ENCODE results near the gene EMILIN1.

EMILIN1 gene

GRCh38 chr2:27081984-27082772, 3.8 kb downstream of the EMILIN1 start:
- DNase-seq, result no peak

DNA sequence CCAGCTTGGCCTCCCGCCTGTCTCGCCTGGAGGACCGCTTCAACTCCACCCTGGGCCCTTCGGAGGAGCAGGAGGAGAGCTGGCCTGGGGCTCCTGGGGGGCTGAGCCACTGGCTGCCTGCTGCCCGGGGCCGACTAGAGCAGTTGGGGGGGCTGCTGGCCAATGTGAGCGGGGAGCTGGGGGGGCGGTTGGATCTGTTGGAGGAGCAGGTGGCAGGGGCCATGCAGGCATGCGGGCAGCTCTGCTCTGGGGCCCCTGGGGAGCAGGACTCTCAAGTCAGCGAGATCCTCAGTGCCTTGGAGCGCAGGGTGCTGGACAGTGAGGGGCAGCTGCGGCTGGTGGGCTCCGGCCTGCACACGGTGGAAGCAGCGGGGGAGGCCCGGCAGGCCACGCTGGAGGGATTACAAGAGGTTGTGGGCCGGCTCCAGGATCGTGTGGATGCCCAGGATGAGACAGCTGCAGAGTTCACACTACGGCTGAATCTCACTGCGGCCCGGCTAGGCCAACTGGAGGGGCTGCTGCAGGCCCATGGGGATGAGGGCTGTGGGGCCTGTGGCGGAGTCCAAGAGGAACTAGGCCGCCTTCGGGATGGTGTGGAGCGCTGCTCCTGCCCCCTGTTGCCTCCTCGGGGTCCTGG, 4.5 kb downstream of the EMILIN1 start:
- no peak for DNase-seq

DNA sequence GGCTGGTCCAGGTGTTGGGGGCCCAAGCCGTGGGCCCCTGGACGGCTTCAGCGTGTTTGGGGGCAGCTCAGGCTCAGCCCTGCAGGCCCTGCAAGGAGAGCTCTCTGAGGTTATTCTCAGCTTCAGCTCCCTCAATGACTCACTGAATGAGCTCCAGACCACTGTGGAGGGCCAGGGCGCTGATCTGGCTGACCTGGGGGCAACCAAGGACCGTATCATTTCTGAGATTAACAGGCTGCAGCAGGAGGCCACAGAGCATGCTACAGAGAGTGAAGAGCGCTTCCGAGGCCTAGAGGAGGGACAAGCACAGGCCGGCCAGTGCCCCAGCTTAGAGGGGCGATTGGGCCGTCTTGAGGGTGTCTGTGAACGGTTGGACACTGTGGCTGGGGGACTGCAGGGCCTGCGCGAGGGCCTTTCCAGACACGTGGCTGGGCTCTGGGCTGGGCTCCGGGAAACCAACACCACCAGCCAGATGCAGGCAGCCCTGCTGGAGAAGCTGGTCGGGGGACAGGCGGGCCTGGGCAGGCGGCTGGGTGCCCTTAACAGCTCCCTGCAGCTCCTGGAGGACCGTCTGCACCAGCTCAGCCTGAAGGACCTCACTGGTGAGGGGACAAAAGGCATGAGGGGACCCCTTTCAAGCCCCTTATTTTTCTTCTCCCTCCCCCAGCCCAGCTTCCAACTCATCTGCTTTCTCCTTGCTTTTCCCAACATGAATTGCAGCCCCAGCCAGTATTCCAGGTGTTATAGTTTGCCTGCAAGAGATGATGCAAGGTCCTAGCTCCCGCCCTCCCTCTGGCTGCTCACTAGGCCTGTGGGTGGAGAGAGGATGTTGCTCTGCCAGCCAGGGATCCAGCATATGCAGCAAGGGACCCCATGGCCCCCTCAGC, 5.2 kb downstream of the EMILIN1 start:
- no peak for DNase-seq

GRCh38 chr2:27084297-27085061, 6.1 kb downstream of the EMILIN1 start:
- no peak for DNase-seq

DNA sequence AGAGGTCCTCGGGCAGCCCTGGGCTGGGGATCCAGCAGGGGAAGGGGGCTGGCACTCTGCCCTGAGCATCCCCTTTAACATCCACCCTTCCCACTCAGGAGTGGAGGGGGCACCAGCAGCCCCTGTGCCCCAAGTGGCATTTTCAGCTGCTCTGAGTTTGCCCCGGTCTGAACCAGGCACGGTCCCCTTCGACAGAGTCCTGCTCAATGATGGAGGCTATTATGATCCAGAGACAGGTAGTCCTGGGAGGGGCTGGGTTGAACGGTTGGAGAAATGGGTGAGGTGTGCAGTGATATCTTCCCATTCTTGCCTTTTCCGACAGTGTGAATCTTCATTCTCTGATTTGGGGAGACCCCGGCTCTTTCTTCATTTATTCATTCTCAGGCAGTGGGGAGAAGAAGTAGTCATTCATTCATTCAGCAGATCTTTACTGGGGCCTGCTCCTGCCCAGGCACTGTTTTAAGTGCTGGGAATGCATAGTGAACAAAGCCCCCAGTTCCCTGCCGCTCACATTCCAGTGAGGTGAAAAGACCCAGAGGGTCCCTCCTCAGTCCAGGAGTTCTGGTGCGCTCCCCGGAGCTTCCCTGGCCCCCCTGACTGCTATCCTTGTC, 6.8 kb downstream of the EMILIN1 start:
- DNase-seq, result no peak

- DNase-seq, result no peak
These were observed 7.3 kb downstream of the EMILIN1 start for GRCh38 chr2:27085673-27086089.

DNA sequence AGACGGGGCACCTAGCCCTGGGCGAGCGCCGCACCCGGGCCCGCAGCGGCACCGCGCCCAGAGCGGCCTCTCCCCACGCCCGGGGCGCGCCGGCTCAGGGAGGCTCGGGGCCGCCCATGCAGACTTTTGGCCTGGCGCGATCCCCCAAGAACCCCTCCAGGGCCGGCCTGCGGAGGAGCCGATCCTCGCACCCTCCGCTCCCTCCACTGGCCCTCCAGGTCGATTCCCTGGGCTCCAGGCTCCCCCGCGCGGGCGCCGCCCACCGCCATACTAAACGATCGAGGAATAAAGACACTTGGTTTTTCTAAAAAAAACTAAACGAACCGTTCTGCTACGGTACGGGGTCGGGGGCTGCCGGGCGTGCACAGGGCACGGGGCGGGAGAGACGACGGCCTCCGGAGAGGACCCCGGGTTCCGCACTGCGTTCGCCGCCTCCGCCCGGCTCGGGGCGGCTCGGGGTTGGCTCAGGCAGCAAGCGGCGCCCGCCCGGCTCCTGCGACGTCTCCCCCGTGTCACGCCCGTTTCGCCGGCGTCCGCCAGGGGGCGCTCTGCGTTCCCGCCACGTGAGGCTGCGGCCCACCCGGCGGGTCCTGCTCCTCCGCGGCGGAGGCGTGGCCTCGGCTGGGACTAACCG, 7.8 kb downstream of the EMILIN1 start:
- peak; percentile 78 for DNase-seq

DNA sequence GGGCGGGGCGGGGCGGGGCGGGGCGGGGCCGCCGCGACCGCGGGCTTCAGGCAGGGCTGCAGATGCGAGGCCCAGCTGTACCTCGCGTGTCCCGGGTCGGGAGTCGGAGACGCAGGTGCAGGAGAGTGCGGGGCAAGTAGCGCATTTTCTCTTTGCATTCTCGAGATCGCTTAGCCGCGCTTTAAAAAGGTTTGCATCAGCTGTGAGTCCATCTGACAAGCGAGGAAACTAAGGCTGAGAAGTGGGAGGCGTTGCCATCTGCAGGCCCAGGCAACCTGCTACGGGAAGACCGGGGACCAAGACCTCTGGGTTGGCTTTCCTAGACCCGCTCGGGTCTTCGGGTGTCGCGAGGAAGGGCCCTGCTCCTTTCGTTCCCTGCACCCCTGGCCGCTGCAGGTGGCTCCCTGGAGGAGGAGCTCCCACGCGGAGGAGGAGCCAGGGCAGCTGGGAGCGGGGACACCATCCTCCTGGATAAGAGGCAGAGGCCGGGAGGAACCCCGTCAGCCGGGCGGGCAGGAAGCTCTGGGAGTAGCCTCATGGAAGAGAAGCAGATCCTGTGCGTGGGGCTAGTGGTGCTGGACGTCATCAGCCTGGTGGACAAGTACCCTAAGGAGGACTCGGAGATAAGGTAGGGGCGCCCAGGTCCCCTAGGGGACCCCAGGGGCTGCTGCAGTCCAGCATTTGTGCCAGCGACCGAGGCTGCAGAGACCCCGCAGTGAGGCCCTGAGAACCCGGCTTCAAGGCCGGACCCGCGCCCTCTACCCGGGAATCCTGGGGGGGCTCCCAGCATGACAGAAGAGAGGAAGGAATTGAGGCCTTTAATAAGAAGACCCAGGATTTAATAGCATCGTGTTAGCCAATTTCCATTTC, 8.5 kb downstream of the EMILIN1 start, which contains the start of gene KHK:
Gene KHK, plus strand, starts transcription at position 49 of the 870 bp plus-strand sequence. Its CDS starts 488 bp downstream, at position 537.
- peak; percentile 20 for DNase-seq

DNA sequence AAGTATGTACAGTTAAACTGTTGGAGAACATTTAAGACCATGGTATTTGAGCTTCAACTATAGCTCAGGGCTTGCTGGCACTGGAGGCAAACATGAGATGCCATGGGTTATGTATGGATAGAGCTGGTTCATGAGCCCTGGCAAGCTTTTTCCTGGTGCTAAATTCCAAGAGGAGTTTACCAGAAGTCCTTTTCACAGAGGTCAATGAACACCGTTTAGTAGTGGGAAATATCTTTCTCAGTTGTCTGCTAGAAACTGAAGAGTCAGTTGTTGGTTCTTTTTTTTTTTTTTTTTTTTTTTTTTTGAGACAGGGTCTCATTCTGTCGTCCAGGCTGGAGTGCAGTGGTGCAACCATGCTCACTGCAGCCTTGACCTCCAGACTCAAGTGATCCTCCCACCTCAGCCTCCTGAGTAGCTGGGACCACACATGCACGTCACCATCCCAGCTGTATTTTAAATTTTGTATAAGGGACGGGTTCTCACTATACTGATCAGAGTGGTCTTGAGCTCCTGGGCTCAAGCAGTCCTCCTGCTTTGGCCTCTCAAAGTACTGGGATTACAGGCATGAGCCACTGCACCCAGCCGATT, 9.5 kb downstream of the EMILIN1 start:
- no peak for DNase-seq

DNA sequence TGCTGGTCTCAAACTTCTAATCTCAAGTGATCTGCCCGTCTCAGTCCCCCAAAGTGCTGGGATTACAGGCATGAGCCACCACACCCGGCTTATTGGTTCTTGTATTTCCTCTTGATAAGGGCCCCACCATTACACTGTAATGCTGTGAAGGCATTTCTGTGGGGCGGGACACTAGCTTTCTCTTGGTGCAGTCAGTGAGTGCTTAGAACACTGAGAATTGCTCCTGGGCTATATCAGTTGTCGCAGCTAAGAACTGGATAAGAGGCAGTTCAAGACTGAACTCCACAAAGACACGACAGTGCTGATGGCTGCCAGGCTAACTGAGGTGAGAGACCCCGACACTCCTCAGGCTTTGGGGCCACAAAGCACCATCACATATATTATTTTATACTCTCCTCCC, 10.2 kb downstream of the EMILIN1 start:
- DNase-seq, result no peak

DNA sequence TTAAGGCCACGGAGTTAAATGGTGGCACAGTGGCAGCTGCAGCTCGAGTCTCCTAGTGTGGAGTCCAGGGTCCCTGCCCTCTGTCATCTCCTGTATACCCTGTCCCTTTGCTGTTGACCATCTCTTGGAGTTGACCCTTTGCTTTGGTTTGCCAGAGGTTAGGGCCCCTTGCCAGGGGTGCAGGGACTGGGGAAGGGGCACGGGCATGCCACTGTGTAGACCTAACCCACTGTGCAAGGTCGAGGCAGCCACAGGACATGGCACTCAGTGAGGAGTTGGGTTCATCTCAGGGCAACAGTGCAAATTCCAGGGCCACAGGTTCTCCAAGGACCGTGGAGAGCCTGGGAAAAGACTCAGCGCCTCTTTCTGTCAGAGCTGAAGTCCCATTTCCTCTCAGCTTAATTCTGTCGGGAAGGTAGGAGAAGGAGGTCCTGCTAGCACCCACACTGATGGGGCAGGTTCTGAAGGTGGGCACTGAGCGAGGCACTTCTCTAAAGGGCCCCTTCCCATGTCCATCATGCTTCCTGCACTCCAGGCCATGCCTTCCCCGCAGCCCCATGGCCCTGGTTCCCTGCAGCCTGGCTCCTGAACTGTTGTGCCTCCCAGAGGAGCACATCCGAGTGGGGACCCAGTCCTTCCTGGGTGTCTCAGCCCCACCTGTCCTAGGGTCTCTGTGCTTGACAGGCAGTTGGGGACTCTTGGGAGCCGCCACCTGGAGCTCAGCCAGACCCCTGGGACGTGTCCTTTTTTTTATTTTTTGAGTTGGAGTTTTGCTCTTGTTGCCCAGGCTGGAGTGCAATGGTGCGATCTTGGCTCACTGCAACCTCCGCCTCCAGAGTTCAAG, 10.9 kb downstream of the EMILIN1 start:
- DNase-seq, result no peak

DNA sequence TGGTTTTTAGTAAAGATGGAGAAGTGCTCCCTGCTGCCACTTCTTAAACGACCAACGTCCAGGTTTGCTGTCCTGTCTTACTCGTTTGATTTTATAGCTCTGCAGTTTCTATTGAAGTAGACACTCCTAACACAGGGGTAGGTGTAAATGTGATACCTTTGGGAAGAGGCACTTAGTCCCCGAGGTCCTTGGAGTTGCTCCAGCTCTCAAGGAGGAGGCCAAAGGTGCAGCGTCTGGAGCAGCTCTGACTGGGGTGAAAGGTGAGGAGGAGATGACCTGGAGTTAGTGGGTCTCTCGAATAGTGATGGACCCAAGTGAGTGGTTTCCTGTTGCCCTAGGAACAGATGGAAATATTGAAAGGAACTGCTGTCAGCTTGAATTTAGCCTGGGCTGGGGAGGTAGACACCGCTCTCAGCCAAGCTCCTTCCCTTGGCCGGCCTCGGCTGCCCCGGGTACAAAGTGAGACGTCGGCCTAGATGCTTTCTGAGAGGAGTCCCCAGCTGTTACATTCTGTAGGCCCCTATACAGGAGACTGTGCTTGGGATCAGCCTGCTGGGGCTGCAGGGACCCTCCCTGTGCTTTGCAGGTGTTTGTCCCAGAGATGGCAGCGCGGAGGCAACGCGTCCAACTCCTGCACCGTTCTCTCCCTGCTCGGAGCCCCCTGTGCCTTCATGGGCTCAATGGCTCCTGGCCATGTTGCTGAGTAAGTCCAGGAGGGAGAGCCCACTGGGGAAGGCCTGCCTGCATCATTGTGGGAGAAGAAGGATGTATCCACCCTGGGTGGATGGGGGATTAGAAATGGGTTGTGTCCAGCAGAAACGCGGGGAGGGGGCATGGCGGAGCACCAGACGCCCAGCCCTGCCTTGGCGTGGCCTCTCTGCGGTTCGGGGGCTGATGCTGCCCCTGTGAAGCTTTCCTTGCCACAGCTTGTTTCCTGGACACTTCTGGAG, 13.6 kb downstream of the EMILIN1 start:
- no peak for DNase-seq

DNA sequence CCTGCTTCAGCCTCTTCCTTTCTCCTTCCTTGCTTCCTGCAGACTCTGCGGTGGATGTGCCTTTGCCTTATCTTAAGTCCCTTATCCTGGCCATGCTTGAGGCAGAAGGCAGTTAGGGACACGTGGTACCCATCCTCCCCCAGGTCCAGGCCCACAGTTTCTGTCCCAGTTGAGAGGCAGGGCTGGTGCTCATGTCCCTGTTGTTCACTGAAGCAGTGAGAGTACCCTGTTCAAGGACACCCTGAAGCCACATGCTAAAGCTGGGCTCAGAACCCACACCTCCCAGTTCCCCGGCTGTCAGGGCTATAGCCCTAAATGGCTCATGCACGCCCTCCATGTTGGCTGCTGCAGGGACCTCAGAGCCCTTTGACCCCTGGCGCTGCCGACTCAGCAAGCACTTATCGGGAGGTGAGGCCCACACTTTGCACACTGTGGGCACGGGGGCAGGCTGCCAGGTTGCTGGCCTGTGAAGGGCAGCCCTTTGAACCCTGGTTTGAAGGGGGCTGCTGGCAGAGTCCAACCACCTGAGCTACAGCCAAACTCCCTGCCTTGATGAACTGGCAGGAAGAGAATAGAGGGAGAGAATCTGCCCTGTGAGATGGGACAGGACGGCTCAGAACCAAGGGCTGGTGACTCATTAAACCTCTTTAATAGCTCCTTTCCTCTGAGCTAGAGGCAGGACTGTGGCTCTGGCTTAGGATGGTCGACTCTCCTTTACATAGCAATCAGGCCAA, 14.4 kb downstream of the EMILIN1 start:
- no peak for DNase-seq

- DNase-seq, result no peak
These were observed 15.3 kb downstream of the EMILIN1 start for GRCh38 chr2:27093430-27094352.

DNA sequence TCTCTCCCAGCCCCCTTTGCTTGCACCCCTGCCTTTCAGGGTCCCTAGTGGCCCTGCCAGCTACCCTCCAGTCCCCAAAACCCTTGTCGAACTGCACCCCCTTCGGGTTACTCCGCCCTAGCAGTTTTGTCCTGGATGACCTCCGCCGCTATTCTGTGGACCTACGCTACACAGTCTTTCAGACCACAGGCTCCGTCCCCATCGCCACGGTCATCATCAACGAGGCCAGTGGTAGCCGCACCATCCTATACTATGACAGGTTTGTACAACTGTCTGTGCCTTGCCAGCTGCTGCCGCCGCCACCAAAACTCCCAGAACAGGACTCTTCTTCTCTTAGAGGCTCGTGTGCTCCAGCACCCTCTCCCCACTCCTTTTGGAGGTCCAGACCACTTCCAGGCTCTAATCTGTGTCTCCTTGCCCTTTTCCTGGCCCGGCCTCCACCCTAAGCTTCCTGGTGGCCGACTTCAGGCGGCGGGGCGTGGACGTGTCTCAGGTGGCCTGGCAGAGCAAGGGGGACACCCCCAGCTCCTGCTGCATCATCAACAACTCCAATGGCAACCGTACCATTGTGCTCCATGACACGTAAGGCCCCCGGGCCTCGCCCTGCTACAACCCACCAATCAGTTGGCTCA, 16.1 kb downstream of the EMILIN1 start:
- no peak for DNase-seq

DNA sequence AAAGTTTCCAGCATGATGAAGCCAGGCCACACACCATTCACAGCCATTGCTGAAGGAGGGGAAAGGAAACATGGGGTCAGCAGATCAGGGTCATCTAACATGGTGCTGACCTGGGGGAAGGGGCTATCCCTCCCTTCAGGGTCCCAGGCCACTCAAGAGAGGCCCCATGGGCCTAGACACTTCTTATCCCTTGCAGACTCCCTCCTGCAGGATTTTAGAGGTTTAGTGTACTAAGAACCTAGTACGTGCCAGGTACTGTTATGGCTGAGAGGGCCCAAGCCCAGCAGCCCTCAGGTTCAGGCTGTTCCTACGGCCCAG, 17.0 kb downstream of the EMILIN1 start:
- DNase-seq, result no peak

All from NCI-H526 treated with DMSO at 0.1 percent for 48 hours (cell line).